GM19395 (cell line): ENCODE data around the gene KAT8.
"Not testable (repeated sequence)": the region's sequence is repeated elsewhere in the genome, so short reads cannot be mapped to it uniquely, and the experiment has no call there.

Experiments used
- ATAC-seq: cut with Tn5 transposase; IDR thresholded peaks from one replicate; pipeline ENCODE4 v1.9.1; 2021; ENCODE audit warnings: mild to moderate bottlenecking, moderate library complexity; ENCODE audit not compliant: unreplicated experiment

The KAT8 gene

DNA sequence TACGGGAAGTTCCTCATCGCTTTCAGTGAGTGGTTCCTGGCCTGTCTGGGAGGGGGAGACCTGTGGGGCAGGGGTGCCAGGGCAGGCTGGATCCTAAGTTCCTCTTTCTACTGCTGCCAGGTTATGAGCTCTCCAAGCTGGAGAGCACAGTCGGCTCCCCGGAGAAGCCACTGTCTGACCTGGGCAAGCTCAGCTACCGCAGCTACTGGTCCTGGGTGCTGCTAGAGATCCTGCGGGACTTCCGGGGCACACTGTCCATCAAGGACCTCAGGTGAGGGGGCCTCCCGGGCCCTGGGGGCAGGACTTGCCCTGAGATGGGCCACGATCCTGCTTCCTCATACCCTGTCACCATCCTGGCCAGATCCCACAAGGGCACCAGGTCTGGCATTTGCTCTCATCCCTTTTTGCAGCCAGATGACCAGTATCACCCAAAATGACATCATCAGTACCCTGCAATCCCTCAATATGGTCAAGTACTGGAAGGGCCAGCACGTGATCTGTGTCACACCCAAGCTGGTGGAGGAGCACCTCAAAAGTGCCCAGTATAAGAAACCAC lies 12.9 kb downstream of the KAT8 start:
- no peak for ATAC-seq

DNA sequence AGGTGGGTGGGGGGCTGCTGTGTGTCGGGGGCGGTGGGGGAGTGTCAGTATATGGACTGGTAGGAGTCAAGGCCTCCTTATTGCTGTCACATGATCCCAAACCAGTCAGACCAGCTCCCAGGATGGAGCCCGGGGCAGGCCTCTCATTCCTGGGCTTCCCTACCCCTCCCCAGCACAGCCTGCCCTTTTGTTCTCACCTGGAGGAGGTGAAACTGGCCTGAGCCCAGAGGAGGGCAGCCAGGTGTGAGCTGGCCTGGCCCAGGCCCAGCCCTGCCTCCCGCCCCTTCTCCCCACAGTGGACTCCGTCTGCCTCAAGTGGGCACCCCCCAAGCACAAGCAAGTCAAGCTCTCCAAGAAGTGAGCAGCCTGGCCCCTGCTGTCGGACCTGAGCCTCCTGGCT lies 13.4 kb downstream of the KAT8 start:
- ATAC-seq = no peak

- no peak for ATAC-seq
Measured at GRCh38 chr16:31131416-31131815, 14.0 kb downstream of the KAT8 start.

DNA sequence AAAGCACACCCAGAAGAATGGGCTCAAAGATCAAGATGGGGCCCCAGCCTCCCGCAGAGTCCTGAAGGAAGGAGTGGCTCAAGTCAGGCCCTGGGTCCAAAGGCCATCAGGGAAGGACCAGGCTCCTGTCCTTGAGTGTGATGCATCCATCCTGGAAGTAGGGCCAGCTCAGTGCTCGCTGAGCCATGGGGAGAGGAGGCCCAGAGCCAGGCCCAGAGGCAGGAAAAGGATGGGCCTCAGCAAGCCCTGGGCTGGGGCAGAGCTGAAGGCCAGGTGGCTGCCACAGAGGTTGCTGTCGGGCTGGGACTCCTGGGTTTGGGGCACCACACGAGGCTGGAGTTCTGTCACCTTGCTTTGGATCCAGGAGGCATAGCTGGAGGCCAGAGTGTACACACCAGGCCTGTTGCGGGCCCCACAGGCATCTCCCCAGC lies 14.4 kb downstream of the KAT8 start:
- ATAC-seq = no peak

DNA sequence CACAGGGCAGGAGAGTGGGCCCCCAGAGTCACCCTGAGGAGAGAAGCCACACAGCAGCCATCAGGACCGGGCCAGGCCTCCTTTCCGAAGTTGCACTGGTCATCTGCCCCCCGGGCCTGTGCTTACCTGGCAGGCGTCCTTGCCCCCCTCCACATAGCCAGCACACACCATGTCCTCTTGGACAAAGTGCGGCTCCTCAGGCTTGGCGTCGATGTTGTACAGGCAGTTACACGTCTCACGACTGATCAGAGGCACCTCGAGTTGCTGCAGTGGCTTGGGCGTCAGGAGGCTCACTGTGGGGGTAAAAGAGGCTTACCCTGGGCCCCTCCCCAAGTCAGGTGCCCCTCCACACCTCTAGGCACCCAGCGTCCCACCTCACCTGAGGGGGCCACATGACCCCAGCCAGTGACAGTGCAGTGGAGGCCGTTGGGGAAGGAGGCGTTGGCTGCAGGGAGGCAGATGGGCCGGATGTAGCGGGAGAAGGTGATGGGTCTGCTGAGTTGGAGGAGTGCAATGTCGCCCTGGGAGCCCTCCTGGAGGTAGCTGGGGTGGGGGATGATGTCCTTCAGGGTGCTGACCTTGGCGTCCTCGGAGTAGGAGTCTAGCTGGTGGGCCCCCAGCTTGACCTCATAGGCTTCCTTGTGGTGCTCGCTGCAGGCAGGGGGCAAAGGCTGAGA lies 15.0 kb downstream of the KAT8 start:
- no peak for ATAC-seq

DNA sequence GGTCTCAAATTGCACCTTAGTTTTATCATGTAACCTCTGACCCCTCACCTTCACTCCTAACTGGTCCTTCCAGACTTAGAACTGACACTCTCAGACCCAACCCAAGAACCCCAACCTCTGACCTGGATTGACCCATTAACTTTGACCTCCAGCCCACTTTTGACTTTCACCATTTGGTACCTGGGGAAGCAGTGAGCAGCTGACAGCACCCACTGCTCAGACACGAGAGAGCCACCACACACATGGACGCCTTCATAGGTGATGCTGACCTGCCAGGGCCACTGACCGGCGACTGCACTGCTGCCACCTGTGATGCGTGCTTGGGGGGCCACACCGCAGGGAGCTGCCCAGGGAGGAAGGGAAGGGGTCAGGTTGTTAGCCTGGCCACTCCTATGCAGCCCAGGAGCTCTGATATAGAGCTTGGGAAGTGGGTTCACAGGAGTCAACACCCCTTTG lies 15.6 kb downstream of the KAT8 start:
- no peak for ATAC-seq

DNA sequence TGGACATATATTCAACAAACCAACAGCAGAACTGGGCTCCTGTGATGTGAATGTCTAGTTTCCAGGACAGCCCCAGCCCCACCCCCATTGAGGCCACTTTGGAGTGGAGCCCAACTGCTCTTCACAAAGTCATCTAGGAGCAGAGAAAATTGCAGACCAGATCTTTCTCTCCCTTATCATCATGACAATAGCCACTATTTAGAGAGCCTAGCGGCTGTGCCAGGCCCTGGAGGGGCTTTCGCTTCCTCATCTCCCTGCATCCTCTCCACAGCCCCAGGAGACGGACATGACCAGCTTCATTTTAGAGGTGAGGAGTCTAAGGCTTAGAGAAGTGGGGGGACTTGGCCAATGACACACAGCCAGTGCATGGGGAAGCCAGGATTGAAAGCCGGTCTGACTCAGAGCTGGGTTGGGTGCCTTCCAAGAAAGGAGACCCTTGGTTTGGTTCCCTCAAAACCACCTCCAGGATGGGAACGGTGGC lies 16.7 kb downstream of the KAT8 start:
- ATAC-seq = no peak

DNA sequence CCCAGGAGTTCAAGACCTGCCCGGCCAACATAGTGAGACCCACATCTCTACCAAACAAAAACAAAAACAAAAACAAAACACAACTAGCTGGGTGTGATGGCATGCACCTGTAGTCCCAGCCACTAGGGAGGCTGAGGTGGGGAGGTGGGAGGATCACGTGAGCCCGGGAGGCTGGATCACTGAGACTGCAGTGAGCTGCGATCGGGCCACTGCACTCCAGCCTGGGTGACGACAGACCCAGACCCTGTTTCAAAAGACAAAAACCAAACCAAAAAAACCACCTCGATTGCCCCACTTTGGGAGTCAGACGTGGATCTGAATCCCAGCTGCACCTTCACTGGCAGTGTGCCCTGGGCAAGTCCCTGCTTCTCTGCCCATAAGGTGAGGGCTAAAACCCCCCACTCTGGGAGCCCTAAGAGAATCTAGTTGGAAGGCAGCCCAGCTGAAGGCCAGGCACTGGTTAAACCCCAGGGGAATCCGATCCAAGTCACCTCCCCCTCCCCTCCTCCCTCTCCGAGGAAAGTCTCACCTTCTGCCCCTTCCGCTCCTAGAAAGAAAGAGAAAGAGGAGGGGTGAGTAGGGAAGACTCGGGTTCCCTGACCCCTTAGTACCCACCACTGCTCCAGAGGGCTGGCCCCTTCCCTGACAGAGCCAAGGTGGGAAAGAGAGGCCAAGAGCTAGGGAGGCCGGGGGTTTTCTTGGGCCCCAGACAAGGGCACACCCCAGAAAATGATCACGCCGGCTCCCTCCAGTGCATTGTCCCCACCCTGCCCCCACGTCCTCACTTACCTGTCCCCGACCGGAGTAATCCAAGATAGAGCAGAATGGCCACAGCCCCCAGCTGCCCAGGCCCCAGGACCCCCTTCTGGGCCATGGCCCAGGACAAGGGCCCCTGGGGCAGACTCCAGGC lies 17.4 kb downstream of the KAT8 start:
- no peak for ATAC-seq

DNA sequence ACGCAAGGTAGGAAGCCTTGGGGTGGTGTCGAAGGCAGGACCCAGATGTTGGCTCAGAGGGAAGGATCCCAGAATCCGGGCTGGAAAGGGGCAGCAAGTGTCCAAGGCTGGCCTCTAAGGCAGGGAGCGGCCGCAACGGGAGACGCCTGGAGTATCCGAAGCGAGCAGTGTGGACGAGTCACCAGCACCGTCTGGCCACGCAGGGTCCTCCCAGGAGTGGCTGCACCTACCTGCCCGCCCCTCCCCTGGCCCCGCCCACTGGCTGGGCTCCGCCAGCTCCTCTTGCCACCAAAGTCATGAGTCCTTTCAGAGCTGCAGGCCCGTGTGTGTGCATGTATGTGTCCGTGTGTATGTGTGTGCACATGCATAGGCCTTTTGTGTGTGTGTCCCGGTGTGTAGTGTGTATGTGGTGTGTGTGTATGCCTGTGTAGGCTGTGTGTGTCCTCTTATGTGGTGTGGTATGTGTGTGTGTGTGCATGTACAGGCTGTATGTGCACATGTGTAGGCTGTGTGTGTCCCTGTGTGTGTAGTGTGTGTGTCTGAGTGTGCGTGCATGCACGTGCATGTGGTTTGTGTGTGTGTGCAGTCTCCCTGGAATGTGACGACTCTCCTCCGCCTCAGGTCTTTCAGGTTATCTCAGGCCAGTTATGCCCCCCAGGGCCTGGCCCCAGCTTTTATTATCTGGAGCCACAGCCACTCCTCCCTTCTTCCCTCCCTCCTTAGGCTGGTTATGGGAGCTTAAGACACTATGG lies 18.2 kb downstream of the KAT8 start, which contains the start of gene PRSS8:
TSS of gene PRSS8 (minus strand) at position 193 of the 752 bp plus-strand sequence. CDS start 229 bp downstream, outside the sequence.
- no peak for ATAC-seq

GRCh38 chr16:31136287-31136662 lies 18.8 kb downstream of the KAT8 start:
- no peak for ATAC-seq

GRCh38 chr16:31136822-31137499 lies 19.5 kb downstream of the KAT8 start:
- ATAC-seq = not testable (repeated sequence)

DNA sequence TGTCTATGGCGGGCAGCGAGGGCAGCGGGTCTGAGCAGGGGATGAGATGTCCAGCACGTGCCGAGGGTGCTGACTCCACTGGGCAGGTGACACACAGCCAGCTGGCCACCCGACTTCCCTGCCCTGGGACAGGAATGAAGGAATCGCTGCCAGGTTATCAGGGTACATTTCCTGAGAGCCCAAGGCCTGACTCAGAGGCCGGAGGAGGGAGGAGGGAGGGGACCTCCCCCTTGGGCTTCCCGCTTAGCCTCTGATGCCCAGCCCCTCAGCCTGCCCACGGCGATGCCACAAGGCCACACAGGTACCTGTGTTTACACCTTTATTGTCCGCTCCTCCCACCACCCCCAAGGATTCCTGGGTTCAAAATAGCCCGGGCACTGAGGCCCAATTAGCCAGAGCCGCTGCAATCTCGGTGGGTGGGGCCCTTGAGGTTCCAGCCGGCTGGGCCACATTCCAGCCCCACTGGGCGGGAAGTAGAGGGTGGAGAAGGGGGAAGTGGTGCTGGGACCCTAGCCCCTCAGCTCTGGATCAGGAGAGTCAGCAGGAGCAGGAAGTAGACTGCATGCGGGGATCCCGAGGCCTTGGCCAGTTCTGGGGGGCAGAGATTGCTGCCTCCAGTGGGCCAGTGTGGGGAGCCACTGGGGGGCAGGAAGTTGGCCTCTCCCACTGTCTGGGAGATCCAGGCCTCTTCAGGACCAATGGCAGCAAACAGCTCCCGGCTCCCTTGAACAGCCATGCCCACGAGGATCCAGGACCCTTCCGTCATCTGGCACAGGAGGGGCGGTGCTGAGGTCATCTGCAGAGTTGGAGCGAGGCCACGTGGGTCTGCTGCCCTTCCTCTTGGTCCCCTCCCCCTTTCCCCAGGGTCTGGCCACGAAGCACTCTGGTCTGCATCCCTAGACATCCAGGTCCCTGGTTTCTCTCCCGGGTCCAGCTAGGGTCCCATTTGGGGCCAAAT lies 21.4 kb downstream of the KAT8 start:
- no peak for ATAC-seq

GRCh38 chr16:31141071-31141469 lies 23.6 kb downstream of the KAT8 start:
- not testable (repeated sequence) for ATAC-seq

DNA sequence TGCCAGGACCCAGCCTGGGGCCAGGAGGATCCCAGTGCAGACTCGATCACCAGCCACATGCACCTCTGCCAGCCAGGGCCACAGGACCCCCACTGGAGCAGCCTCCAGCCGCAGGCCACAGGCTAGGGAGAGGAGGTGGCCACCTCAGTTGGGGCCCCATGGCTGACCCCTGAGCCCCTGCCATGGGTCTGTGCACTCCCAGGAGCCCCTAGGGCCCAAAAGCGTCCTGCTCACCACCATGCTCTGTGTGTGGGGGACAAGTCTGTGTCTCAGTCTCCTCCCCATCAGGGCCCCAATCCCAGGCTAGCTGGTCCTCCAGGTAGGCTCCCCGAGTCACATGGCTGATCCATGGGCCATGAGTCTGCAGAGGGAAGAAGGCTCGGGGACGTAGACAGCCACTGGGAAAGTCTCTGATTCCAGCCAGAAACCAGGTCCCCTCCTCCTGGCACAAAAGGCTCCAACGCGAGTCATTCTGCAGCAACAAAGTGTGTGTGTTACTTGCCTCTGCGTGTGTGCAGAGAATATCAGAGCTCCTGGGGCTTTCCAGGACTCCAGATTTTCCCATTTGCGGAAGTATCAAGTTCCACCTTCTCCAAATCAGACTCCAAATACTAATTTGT lies 24.1 kb downstream of the KAT8 start:
- ATAC-seq = no peak

GRCh38 chr16:31142109-31143010 lies 24.9 kb downstream of the KAT8 start:
- peak; percentile 82 for ATAC-seq

DNA sequence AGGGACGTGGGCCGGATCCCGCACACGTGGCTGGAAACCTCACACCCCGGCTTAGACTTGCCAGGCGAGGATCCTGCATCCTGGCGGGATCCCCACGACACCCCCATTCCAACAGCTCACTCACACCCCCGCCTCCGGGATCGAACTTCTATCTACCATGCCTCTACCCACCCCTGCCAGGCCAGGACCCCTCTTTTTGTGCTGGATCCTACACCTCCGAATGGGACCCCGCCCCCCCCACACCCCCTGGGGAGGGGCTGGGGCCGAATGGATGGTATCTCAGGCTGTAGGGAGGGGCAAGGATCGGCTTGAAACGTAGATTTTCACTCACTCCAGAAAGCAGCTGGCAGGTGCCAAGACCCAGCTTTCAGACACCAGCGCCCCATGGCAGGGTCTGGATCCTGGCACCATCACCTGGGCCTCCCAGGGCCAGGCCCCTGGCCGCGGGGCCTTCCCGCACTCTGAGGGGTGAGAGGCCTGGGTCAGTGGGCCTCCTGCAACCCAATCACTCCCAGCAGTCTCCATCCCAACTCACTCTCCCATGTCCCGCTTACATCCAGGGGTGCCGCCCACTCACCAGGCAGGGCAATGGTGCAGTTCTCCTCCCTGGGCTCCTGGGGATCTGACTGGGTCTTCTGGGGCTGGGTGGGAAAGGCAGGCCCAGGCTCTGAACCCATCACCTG lies 25.7 kb downstream of the KAT8 start:
- no peak for ATAC-seq

GRCh38 chr16:31143694-31144148 lies 26.3 kb downstream of the KAT8 start:
- no peak for ATAC-seq
